KOPT-K1 (cell line): ENCODE results near the gene CELSR3.
A peak's percentile ranks its signal among the peaks of the same experiment; 100 is the strongest.

Source experiments
- H3K27ac ChIP-seq: fragments of 200-600 bp; sonication (generic); 2 replicates; pipeline ENCODE4 v1.5.1; 2016; ENCODE audit warnings: antibody characterized with exemption, mild to moderate bottlenecking, low read depth, low read length; ENCODE audit not compliant: poor library complexity, severe bottlenecking
- H3K36me3 ChIP-seq: fragments of 200-600 bp; sonication (generic); 2 replicates; pipeline ENCODE4 v1.5.1; 2017; ENCODE audit warnings: antibody characterized with exemption, mild to moderate bottlenecking, low read length, moderate library complexity; ENCODE audit not compliant: insufficient read depth
- H3K9me3 ChIP-seq: fragments of 200-600 bp; sonication (generic); 2 replicates; pipeline ENCODE4 v1.5.1; 2017; ENCODE audit warnings: antibody characterized with exemption, low read length, mild to moderate bottlenecking; ENCODE audit not compliant: insufficient read depth, poor library complexity, severe bottlenecking

CELSR3 gene

DNA sequence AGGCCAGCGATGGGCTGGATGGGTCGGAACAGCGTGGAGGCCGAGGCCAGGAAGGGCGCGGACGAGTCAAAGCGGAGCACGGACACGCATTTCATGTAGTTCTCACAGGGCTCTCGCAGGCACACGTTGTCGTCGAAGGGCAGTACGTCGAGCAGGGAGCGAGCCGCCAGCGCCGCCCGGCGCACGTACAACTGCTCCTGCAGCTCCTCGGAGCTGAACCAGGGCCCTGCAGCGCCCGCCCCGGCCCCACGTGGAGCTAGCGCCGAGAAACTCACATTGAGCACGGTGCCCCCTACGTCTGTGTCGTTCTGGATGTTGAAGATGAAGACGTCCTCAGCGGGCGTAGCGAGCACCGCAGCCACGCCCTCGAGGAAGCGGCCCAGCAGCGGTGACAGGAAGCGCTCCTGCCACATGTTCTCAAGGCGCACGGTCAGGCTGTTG, 5.8 kb downstream of the CELSR3 start:
- Histone ChIP-seq H3K27ac (peak overlapping the region; percentile 72), H3K9me3 (no peaks in the 10 kb centered on the region), H3K36me3 (peaks cover 34% of the 10 kb centered on the region)

DNA sequence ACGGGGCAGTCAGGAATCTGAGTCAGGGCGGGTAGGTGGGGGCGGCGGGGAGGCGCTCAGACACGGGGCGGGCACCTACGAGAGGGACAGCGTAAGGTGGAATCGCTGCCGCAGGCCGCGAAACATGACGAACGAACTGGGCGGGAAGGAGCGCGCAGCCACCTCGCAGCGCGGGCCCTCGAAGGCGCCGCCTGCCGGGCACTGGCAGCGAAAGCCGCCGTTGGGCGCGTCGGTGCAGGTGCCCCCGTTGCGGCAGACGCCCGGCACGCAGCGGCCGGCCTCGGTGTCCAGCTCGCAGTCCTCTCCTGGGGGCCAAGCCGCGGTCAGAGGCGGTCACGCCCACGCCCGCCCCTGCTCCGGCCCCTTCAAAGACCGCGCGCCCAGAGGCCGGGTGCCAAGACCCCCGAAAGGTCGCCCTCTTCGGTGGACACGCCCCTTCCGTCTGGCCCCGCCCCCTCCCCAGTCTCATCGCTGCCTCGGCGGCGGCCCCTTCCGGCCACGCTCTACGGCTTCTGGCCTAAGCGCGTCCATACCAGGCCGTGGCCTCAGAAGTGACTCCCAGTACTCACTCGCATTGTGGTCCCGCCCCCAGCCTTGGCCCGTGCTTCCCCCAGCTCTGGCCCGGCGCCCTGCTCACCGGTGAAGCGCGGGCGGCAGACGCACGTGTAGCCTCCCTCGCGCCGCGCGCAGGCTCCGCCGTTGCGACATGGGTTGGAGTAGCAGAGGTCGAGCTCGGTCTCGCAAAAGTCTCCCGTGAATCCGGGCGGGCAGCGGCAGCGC, 6.4 kb downstream of the CELSR3 start:
- H3K27ac ChIP-seq: peak overlapping the region; percentile 72
- no peaks in the 10 kb centered on the region for H3K9me3 ChIP-seq
- H3K36me3 ChIP-seq: peaks cover 41% of the 10 kb centered on the region

DNA sequence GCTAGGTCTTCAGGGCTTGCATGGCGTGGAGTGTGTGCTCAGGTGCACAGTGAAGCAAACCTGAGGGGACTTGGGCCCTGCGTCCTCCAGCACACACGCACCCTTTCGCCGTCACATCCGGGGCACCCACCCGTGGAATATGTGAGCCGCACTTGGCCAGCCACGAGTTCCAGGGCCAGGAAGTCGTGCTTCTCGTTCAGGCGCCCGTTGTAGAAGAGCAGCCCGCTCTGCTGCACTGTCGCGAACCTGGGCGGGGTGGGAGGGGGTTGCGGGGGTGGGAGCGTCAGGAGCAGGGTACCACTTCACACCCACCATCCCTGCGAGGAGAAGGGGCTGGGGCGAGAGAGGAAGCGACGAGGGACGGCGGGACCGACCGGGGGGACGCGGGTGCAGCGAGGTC, 7.1 kb downstream of the CELSR3 start:
- Histone ChIP-seq H3K36me3 (peaks cover 47% of the 10 kb centered on the region), H3K27ac (peak overlapping the region; percentile 72), H3K9me3 (no peaks in the 10 kb centered on the region)

DNA sequence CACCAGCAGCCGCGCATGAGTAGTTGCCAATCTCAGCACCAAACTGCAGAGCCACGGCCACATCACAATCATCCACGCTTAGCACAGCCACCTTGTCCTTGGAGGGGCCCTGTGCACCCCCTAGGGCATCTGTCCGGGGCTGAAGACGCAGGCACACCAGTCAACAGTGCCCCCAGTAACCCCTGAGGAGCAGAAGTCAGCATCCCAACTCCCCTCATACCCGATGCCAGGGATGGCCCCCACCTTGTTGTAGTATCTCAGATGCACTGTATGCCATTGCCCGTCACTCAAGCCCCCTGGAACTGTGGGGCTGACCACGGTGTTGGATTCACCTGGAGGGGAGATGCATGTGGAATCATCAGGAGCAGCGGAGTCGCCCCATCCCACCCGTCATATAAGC, 7.6 kb downstream of the CELSR3 start:
- peaks cover 52% of the 10 kb centered on the region for H3K36me3 ChIP-seq
- H3K9me3 ChIP-seq: no peaks in the 10 kb centered on the region
- H3K27ac ChIP-seq: no peak overlapping the region

DNA sequence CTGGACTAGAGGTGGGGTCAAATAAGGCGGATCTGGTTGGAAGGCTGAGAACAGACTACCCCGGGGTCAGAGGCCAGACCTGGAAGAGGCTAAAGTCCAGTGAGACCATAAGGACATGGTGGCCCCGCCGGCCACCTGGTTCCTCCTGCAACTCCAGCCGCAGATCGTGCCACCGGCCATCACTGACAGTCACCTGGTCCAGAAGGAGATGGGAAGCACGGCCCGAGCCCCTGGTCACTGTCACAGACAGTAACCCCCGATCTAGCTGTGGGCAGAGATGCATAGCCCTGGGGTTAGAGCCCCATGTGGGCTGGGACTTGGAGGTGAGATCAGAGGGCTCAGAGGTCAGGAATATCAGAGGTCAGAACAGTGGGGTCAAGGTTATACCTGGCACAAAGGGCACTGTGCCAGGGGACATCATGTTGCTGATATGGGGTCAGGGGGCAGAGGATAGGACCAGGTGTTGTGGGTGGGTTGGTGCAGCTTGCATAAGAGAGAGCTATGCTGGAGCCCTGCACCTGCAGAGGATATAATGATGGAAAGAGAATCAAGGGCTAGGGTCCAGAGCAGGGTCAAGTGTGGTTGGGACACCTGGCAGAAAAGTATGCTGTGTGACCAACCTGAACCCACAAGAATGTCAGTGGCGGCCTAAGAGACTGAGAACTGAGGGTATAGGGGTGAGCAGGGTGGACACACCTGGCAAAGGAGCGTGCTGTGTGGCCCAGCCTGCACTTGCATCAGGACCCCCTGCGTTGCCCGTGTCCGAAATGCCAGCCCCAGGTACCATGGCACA, 9.6 kb downstream of the CELSR3 start:
- H3K36me3 ChIP-seq: peaks cover 69% of the 10 kb centered on the region
- H3K9me3 ChIP-seq: no peaks in the 10 kb centered on the region
- H3K27ac ChIP-seq: no peak overlapping the region

DNA sequence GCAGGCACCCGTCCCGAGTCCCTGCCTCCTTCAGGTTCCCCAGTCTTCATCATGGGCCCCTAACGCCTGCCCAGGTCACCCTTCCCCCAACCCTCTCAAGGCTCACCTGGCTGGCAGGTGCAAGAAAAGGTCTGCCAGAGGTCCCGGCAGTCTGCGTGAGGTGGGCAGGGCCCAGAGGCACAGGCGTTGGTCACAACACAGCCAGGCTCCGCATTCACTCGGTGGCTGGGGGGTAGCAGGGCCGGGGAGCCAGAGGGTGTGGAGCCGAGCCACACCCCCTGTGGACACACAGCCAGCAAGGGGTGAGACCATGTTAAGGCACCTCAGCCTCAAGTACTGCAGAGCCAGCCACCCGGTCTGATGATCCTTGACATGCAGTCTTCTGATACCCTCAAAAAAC, 10.9 kb downstream of the CELSR3 start:
- Histone ChIP-seq H3K36me3 (peaks cover 72% of the 10 kb centered on the region), H3K9me3 (no peaks in the 10 kb centered on the region), H3K27ac (no peak overlapping the region)

DNA sequence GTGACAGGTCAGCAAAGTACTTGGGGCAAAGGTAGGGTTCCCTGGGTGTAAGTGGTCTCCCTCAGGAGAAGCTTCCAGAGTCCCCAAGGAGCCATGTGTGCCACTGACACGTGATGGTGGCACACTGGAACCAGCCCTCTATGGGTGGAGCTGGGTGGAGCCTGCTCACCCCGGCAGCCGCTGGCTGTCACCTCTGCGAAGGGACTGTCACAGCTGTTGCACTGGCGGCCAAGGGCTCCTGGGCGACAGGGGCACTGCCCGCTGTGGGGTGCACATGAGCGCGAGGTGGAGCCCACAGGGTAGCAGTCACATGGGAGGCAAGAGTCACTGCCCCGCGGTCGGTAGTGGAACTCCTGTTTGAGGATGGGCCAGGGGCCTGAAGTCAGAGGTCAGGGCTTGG, 12.0 kb downstream of the CELSR3 start:
- Histone ChIP-seq H3K36me3 (peaks cover 82% of the 10 kb centered on the region), H3K27ac (no peak overlapping the region), H3K9me3 (no peaks in the 10 kb centered on the region)

DNA sequence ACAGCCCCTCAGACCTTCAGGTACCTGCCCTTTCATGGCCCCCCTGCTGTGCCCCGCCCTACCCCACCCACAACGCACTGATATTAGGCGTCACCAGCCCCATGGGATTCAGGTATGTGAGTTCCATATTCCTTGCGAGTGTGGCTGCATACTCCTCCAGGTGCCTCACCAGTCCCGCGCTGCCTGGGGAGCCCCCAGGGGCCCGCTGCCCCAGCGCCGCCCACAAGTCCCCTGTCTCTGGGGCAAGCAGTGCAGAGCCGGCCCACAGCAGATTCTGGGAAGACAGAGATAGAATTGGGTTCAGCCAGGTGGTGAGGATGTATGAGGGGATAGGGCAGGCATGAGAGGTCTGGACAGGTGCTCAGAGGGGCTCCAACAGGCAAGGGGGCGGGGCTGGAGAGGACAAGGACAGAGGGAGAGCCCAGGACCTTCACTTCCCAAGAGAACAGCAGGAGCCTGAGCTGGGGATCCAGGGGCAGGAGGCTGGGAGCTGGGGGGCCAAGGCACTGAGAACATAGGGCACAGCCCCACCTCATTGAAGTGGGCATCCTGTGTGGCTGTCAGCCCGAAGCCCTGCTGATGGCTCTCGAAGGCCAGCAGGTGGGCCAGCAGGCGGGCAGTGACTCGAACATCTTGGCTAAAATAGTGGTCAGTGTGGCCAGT, 14.4 kb downstream of the CELSR3 start:
- Histone ChIP-seq H3K9me3 (no peaks in the 10 kb centered on the region), H3K27ac (no peak overlapping the region), H3K36me3 (peaks cover 84% of the 10 kb centered on the region)

DNA sequence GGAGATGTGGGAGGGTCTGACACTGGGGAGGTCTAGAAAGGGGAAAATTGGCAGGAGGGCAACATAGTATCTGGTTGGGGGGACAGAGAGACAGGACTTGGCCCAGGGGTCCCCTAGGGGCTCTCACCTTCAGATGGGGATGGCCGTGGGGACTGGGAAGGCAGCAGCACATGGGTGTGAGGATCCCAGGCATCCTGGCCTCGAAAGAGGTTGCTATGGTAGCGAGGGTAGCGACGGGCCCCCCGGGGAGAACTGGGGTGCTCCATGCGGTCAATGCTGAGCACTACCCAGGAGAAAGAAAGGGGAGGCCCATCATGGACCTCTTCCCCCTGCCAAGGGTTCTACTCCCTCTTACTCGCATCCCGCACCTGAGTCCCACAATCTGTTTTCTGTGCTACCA, 15.0 kb downstream of the CELSR3 start:
- no peaks in the 10 kb centered on the region for H3K9me3 ChIP-seq
- H3K36me3 ChIP-seq: peaks cover 84% of the 10 kb centered on the region; the same call in 1 of the 2 replicates
- H3K27ac ChIP-seq: no peak overlapping the region

DNA sequence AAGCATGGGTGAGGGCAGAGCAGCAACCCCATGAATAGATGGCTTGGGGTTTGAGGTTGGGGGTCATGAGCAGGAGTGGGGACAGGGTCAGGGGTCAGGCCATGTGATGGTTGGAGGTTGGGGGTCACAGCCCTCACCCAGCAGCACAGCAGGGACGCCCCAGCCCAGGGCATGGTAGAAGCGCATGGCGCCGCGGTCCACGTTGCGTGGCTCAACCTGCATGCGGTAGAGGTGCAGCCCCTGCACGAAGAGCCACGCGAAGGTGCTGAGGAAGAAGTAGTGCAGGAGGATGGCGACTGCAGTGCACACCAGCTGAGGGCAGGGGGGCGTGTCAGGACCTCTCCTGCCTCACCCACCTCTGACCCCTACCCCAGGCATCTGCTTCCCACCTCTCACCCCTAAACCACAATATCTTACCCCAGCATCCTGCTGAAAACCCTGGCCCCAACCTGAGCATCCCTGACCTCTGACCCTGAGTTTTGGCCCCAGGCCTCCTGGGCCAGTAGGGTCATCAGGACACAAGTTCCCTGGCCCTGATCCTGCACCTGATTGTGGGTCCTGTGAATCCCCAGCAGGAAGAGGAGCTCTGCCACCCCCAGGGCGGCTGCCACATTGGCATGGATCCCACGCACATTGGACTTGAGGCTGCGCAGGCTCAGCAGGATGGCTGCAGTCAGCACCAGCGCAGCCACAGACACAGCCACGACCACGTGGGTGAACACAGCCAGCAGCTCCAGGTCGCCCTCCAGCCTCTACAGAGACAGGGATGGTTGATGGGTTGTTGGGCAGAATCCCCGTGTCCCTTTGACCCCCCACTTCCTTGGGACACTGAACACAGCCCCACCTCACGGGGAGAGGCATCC, 17.6 kb downstream of the CELSR3 start:
- Histone ChIP-seq H3K9me3 (no peaks in the 10 kb centered on the region), H3K36me3 (peaks cover 85% of the 10 kb centered on the region; the same call in 1 of the 2 replicates), H3K27ac (no peak overlapping the region)

DNA sequence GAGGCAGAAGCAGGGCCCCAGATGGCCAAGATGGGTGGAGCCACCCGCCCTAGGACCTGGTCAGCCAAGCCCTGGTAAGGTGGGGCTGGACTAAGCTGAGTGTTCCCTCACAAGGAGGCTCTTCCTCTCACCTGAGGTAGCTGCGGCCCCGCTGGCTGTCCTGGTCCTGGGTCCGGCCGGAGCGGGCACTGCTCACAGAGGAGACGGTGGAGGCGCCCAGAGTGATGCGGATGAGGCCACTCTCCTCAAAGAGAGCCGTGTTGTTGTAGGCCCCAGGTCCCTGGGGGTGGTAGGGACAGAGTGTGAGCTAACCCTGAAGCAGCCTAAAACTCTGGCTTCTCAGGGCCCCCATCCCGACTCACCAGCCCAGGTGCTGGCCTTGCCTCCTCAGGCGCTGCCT, 20.1 kb downstream of the CELSR3 start:
- no peak overlapping the region for H3K27ac ChIP-seq
- H3K36me3 ChIP-seq: peaks cover 82% of the 10 kb centered on the region; the same call in 1 of the 2 replicates
- H3K9me3 ChIP-seq: no peaks in the 10 kb centered on the region

DNA sequence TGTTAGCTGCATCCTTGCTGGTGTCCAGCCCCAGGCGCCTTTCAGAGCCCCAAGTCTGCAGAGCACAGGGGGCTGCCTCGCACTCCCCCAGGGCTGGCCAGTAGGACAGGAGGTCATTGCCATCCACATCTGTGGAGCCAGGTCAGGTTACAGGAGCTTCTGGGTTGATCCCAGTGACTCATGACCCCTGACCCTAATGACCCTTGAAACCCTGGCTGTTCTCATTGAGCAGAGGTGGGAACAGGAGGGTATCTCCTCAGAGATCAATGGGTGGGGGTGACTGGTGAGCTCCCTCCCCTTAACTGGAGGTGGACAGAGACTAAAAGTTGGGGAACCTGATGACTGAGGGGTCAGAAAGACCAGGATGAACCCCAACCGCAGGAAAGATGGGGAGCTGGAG, 21.3 kb downstream of the CELSR3 start:
- Histone ChIP-seq H3K9me3 (no peaks in the 10 kb centered on the region), H3K27ac (no peak overlapping the region), H3K36me3 (peaks cover 76% of the 10 kb centered on the region; the same call in 1 of the 2 replicates)

DNA sequence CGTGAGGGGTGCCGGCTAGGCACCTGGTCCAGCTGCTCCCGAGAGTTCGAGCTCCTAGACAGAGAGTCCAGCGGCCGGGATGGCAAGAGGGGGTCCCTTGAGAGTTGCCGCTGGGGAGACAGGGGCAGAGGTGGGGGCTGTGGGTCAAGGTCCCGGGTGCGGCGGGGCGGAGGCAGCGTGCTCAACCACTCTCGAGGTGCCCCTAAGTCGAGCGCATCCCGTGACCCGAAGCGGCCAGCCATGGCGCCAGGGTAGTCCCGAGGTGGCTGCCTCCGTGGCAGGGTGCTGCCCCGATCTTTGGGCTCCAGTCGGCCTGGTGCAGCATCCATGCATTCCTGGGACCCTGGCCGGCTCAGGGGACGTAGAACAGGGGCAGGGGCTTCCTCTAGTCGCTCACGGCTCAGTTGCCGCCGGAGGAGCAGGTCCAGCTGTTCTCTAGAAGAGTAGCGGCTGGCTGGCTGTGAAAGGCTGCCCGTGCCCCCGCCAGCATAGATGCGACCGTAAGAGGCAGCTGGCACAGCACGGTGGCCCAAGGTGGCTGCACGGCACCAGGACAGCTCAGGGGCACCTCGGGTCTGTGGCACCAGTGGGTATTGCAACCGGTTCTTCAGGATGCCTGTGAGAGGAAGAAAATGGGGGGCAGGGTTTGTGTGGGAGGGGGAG, 22.6 kb downstream of the CELSR3 start:
- peaks cover 63% of the 10 kb centered on the region; the same call in 1 of the 2 replicates for H3K36me3 ChIP-seq
- no peak overlapping the region for H3K27ac ChIP-seq
- H3K9me3 ChIP-seq: no peaks in the 10 kb centered on the region

DNA sequence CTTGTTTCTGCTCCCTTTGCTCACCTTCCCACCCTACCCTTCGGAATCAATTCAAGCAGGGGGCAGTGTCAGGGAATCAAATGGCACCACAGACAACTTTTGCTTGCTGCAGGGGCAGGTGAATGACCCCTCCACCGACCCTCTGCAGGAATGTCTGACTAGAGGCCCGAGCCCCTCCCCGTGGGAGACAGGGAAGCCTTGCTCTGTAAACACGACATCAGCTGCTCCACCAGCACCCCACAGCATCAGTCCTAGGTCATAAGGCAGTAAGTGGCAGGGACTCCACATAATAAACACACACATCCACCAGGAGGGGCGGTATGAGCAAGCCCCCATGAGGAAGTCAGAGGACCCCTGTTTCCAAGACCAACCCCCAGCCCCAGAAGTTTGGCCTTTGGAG, 25.4 kb downstream of the CELSR3 start:
- H3K36me3 ChIP-seq: peaks cover 46% of the 10 kb centered on the region; the same call in 1 of the 2 replicates
- H3K27ac ChIP-seq: no peak overlapping the region
- H3K9me3 ChIP-seq: no peaks in the 10 kb centered on the region
